Heart left ventricle (tissue), 13 donors: ENCODE measurements around the gene SRY.

Experiments
- CTCF ChIP-seq, 12 donors: fragments of 200-600 bp; sonication (generic) in 4 of 12; IDR thresholded peaks; one replicate each; pipeline versions ENCODE4 v1.5.0 to v1.8.0; 2018 to 2022; ENCODE audit warnings: antibody characterized with exemption in 12 of 12, mild to moderate bottlenecking in 5 of 12
- POLR2A ChIP-seq, 2 donors: fragments of 450-650 bp; IDR thresholded peaks; one replicate each; pipeline ENCODE4 v1.6.1; 2017; ENCODE audit warnings: antibody characterized with exemption in 2 of 2, mild to moderate bottlenecking in 2 of 2, moderate library complexity in 2 of 2
- donor health status: ischemic (EF 13 %, LVEDD 7.1; RV severe dilation, severe dysfunction).
- donor health status: DM: no; HTN: yes; CAD: no.
- donor health status: DM: no; HTN: no; CAD: no.
- donor health status: ischemic (EF 25% LVEDD 6.9; RV normal size, moderate dysfunction).
- donor health status: ischemic (EF 25% LVEDD 5.7; RV mildly dilated, moderate dysfunction).
- donor health status: ischemic (EF 35%, LVEDD 5.7; RV mildly dilated, moderate dysfunction).
- donor health status: nonischemic (EF 11% LVEDD 7.7; RV severe dilation, severe dysfunction).
- donor health status: DM: yes; HTN: yes; CAD: no.
- donor health status: PGD.
- donor health status: ischemic (EF 29% LVEDD 5.4; RV normal size, mild dysfunction).
- donor health status: nonischemic (EF 23%, LVEDD 6.1; RV moderate dilation, normal function).

- TF ChIP-seq CTCF (IDR thresholded peaks at IDR 0.05) (peak in 6 of 12 donors; percentile 9 to 35 (median 28)), POLR2A (IDR thresholded peaks at IDR 0.05) (no peak)
Measured at GRCh38 chrY:2800246-2800645, 12.8 kb upstream of the SRY start.
